HG02642 (cell line): ENCODE results near the gene SPPL3.
"Not testable (repeated sequence)": the region's sequence is repeated elsewhere in the genome, so short reads cannot be mapped to it uniquely, and the experiment has no call there.

Source experiments
- ATAC-seq: cut with Tn5 transposase; IDR thresholded peaks from one replicate; pipeline ENCODE4 v1.9.1; 2021; ENCODE audit warnings: mild to moderate bottlenecking; ENCODE audit not compliant: unreplicated experiment, poor library complexity

Gene SPPL3

GRCh38 chr12:120795441-120796178 is 108.5 kb downstream of the SPPL3 start:
- no peak for ATAC-seq

- no peak for ATAC-seq
These were observed 110.8 kb downstream of the SPPL3 start for GRCh38 chr12:120793357-120793756.

GRCh38 chr12:120792456-120792855 is 111.7 kb downstream of the SPPL3 start:
- ATAC-seq = not testable (repeated sequence)

- no peak for ATAC-seq
These were observed 112.4 kb downstream of the SPPL3 start for GRCh38 chr12:120791669-120792176.

- no peak for ATAC-seq
These were observed 114.0 kb downstream of the SPPL3 start for GRCh38 chr12:120790114-120790513.

GRCh38 chr12:120787889-120788288 is 116.3 kb downstream of the SPPL3 start:
- no peak for ATAC-seq

GRCh38 chr12:120784804-120785203 is 119.4 kb downstream of the SPPL3 start:
- ATAC-seq = no peak

GRCh38 chr12:120783197-120783596 is 121.0 kb downstream of the SPPL3 start:
- ATAC-seq = no peak

- no peak for ATAC-seq
These were observed 128.2 kb downstream of the SPPL3 start for GRCh38 chr12:120775862-120776552.

GRCh38 chr12:120774169-120774916 is 129.8 kb downstream of the SPPL3 start:
- no peak for ATAC-seq

- no peak for ATAC-seq
These were observed 133.1 kb downstream of the SPPL3 start for GRCh38 chr12:120771097-120771496.

- ATAC-seq = no peak
These were observed 136.8 kb downstream of the SPPL3 start for GRCh38 chr12:120767071-120768024.

GRCh38 chr12:120766566-120766965 is 137.6 kb downstream of the SPPL3 start:
- ATAC-seq = no peak

- ATAC-seq = no peak
These were observed 139.3 kb downstream of the SPPL3 start for GRCh38 chr12:120764816-120765215.

- ATAC-seq = no peak
These were observed 140.9 kb downstream of the SPPL3 start for GRCh38 chr12:120763250-120763649.

- ATAC-seq = no peak
These were observed 142.1 kb downstream of the SPPL3 start for GRCh38 chr12:120762086-120762485.

- ATAC-seq = no peak
These were observed 142.6 kb downstream of the SPPL3 start for GRCh38 chr12:120761519-120761934.

GRCh38 chr12:120760349-120761254 is 143.6 kb downstream of the SPPL3 start:
- ATAC-seq = no peak
